GM21825 (cell line): ENCODE results near the gene SLC2A1.

Experiments
- ATAC-seq: cut with Tn5 transposase; IDR thresholded peaks from one replicate; pipeline ENCODE4 v1.9.1; 2021; ENCODE audit warnings: mild to moderate bottlenecking, moderate library complexity; ENCODE audit not compliant: unreplicated experiment

SLC2A1 gene

GRCh38 chr1:42979896-42980800, 21.5 kb upstream of the SLC2A1 start:
- no peak for ATAC-seq

GRCh38 chr1:42979036-42979430, 20.4 kb upstream of the SLC2A1 start:
- ATAC-seq = no peak

GRCh38 chr1:42978317-42979035, 19.8 kb upstream of the SLC2A1 start:
- ATAC-seq = no peak

GRCh38 chr1:42977653-42978052, 19.0 kb upstream of the SLC2A1 start:
- no peak for ATAC-seq

DNA sequence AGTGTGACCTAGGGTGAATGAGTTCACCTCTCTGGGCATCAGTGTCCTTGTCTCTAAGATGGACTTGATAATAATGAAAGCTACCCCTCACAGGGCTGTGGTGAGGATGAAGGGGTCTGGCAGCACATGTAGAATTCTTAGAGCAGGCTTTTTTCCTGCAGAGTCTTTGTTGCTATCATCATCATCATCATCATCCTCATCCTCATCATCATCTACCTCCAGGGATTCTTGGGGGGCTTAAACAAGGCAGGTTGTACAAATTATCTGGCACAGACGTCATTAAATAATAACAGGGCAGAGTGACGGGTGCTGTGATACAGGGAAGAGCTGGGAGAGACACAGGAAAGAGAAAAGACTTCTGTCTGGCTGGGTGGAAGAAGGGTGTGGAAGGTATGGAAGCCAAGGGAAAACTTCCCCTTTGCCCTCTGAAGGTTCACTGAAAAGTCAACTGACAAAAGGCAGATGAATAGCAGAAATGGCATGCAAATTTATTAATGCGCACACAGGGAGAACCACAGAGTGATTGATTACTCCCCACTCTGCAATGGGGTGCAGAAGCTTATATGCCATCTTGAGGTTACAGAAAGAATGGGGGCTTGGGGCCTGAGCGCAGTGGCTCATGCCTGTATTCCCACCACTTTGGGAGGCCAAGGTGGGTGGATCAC, 17.0 kb upstream of the SLC2A1 start:
- ATAC-seq = no peak

DNA sequence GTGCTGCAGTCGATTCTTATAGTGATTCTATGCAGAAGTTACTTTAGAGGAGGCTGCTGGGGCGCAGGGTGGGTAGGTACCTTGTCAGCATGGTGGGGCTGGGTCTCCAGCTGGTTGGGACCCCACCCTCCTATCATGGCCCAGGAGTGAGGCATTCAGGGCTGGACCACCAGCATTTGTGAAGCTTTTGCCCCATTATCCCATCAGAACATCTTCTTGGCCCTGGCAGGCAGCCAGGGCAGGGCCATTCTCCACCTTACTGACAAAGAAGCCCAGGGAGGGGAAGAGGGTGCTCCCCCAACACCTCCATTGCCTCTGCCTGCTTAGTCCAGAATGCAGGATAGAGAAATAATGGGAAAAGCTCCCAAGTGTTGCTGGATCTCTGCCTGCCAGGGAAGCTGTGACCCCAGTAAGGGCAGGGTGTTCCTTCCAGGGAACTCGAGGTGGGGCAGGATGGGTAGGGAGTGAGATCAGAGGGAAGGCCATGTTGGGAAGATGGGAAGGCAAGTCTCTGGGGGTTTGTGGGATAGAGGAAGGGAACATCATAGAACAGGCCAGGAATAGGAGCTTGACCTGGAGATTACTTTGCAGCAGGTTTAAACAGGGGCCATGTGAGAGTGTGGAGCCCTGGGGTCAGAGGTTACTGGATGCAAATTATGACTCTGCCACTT, 16.2 kb upstream of the SLC2A1 start:
- no peak for ATAC-seq

DNA sequence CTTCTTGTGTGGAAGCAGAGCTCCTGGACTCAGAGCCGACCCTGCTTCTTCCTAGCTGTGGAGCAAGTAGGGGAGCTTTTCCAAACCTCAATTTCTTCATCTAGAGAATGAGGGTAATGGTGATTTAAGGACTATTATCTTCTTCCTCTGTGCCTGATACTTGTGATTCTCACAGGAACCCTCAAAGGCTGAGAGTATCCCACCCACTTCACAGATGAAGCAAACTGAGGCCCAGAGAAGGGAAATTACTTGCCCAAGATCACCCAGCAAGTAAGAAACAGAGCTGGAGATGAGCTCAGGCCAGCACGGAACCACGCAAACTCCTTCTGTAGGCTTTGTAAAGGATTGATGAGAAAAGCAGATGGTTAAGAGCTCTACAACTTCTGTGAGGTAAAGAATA, 15.1 kb upstream of the SLC2A1 start:
- no peak for ATAC-seq

DNA sequence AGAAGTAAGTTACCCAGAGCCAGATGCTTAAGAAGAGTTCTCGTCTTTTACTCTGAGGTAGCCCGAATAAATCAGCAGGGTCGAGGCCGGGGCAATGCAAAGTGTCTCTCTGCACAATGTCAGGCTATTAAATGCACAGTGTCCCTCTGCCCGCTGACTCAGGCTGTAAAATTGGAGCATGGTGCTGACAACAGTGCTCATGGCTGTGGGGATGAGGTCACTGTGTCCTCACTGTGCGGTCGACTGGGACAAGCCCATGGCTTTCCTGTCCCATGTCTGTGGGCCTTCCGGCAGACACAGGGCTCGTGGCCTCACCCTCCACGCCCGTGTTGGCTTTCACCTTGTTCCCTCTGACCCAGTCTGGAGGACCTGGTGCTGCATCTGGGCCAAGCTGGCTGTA, 14.6 kb upstream of the SLC2A1 start:
- no peak for ATAC-seq

DNA sequence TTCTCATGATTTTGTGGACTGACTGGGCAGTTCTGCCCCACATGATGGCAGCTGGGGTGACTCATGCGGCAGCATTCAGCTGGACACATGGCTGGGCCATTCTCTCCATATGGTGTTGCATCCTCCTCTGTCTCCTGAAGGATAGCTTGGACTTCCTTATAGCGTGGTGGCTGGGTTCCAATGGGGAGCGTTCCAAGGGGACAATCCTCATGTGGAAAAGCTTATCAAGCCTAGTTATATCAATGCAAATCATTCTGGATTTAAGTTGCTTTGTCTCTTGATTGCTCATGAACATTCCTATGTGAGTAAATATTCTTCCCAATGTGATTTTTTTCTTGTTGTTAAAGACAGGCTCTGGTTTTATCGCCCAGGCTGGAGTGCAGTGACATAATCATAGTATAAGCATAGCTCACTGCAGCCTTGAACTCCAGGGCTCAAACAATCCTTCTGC, 13.2 kb upstream of the SLC2A1 start:
- no peak for ATAC-seq

- no peak for ATAC-seq
Observed at GRCh38 chr1:42970143-42970542, 11.5 kb upstream of the SLC2A1 start.

- no peak for ATAC-seq
Observed at GRCh38 chr1:42968654-42969053, 10.0 kb upstream of the SLC2A1 start.

- ATAC-seq = no peak
Observed at GRCh38 chr1:42966688-42967612, 8.3 kb upstream of the SLC2A1 start.

- no peak for ATAC-seq
Observed at GRCh38 chr1:42965378-42965777, 6.7 kb upstream of the SLC2A1 start.

DNA sequence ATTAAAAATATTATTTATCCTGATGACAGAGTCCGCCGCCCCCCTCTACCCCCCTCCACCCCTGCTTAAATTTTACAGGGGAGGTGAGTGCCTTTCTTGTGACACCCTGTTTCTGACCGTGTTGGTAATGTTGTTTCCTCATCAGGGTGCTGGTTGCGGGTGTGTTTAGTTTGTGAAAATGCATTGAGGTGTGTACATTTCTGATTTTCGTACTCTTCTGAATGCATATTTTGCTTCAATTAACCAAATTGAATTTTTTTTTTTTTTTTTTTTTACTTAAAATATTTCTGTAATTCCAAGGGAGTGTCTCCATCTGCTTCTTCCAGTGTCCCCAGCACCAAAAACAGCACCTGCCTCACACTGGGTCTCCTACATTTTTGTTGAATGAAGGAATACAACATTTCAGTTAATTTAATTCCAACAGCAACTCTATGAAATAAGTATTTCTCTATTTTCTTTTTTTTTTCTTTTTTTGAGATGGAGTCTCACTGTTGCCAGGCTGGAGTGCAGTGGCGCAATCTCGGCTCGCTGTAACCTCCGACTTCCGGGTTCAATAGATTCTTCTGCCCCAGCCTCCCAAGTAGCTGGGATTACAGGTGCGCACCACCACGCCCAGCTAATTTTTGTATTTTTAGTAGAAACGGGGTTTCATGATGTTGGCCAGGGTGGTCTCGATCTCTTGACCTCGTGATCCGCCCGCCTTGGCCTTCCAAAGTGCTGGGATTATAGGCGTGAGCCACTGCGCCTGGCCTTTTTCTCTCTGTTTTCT, 5.6 kb upstream of the SLC2A1 start:
- ATAC-seq = no peak

DNA sequence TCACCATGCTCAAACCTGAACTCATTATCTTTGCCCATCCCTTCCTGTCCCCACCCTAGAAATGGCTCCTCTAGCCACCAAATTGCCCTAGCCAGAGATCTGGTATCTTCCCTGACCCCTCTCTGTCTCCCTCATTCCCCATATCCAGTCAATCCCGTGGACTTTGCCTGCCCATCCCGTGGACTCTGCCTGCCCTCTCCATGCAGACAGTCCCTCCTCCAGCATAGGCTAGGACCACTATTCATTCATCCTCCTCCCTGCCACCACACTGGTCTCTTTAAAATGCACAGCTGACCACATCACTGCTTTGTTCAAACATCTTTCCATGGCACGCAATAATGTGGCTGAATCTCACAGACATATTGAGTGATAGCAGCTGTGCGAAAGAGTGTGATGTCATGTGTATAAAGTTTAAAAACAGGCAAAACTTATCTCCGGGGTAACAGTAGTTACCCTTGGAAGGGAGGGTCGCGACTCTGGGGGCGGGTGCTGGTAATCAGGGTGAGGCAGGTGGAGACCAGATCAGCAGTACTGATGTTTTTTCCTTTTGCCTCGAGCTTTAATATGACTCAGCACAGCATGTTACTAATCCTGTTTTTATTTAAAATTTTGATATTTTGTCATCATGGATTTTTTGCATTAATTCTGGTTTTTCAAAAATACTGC, 4.8 kb upstream of the SLC2A1 start:
- ATAC-seq = no peak

DNA sequence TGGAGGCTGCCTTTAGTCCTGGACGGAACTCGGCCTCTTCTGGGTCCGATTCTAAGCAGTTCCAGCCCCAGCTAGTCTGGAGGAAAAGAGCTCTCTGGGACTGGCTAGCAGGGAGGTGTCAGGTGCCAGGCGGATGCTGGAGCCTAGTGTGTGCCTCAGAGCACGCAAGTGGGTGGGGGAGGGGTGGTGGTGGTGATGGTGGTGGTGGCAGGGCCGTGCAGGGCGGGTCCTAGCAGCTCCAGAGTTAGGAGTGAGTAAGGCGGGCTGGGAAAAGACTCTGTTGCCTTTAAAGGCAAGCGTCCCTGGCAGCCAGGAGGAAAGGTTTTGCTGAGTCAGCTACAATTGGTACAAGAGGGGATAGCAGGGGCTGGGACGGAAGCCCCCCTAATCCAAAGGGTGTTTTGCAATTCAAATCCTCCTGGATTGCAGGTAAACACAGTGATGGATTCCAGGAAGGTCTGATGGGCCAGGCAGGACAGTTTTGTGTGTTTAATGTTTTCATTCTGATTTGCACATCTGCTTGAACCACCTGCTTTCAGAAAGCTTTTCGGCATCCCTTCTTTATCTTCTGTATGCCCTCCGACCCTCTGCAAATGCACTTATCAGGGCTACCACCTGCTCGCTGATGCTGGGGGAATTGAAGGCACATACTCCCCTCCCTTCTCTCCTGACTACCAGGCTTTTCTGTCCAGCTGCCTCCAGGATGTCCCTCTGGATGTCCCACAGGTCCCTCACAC, 4.1 kb upstream of the SLC2A1 start:
- ATAC-seq = no peak

DNA sequence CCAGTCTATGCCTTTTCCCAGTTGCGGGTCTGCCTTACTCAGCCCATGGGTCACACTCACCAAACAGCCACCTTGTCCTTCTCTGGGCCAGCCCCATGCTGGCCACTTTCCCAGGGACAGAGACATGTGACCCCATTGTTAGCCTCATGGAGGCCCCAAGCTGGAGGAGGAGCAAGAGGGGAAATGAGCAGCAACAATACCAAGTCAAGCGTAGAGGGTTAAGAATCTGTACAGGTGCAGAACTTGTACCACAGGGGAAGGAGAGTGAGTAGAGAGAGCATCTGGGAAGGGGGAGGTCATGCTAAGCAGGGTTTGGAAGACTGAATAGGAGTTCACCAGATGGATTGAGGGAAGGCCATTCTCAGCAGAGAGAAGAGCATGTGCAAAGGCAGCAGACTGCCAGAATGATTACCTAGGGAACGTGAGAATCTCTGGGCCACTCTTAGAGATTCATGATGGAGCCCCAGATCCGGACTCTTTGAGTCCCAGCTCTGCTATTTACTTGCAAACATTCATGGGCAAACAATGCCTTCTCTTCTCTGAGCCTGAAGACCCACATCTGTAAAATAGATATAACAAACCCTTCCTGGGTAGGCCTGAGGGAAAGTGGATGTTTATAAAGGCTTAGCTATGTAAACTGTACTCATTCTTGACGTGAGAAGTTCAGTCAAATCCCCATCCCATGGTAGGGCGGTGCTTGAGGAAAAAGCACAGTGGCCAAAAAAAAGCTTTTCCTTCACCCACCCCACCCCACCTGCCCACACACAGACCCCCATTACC, 2.8 kb upstream of the SLC2A1 start:
- no peak for ATAC-seq
